GM21515 (cell line): ENCODE results near the gene EML4.
"Not testable (repeated sequence)": the region's sequence is repeated elsewhere in the genome, so short reads cannot be mapped to it uniquely, and the experiment has no call there.

ENCODE experiments used
- ATAC-seq: cut with Tn5 transposase; IDR thresholded peaks from one replicate; pipeline ENCODE4 v1.9.1; 2021; ENCODE audit not compliant: unreplicated experiment

The EML4 gene

GRCh38 chr2:42329736-42330135 lies 160.6 kb downstream of the EML4 start:
- no peak for ATAC-seq

- ATAC-seq: no peak
Measured at GRCh38 chr2:42331569-42332284, 162.6 kb downstream of the EML4 start.

- no peak for ATAC-seq
Measured at GRCh38 chr2:42332575-42332974, 163.4 kb downstream of the EML4 start.

- no peak for ATAC-seq
Measured at GRCh38 chr2:42333579-42333978, 164.4 kb downstream of the EML4 start.

GRCh38 chr2:42334220-42334619 lies 165.1 kb downstream of the EML4 start:
- no peak for ATAC-seq

- ATAC-seq: not testable (repeated sequence)
Measured at GRCh38 chr2:42334865-42335264, 165.7 kb downstream of the EML4 start.

GRCh38 chr2:42335514-42336104 lies 166.5 kb downstream of the EML4 start:
- no peak for ATAC-seq

- no peak for ATAC-seq
Measured at GRCh38 chr2:42336361-42336965, 167.3 kb downstream of the EML4 start.

- no peak for ATAC-seq
Measured at GRCh38 chr2:42337356-42337820, 168.2 kb downstream of the EML4 start.

GRCh38 chr2:42337846-42338566 lies 168.9 kb downstream of the EML4 start:
- ATAC-seq: no peak

GRCh38 chr2:42338567-42339190 lies 169.5 kb downstream of the EML4 start:
- ATAC-seq: no peak

- no peak for ATAC-seq
Measured at GRCh38 chr2:42339191-42339912, 170.2 kb downstream of the EML4 start.

- no peak for ATAC-seq
Measured at GRCh38 chr2:42340045-42340937, 171.1 kb downstream of the EML4 start.

- ATAC-seq: no peak
Measured at GRCh38 chr2:42340938-42341636, 171.9 kb downstream of the EML4 start.

GRCh38 chr2:42342061-42342794 lies 173.1 kb downstream of the EML4 start:
- ATAC-seq: no peak

GRCh38 chr2:42342795-42343241 lies 173.7 kb downstream of the EML4 start:
- no peak for ATAC-seq

GRCh38 chr2:42345986-42346385 lies 176.8 kb downstream of the EML4 start:
- no peak for ATAC-seq

GRCh38 chr2:42346856-42347255 lies 177.7 kb downstream of the EML4 start:
- not testable (repeated sequence) for ATAC-seq
